BLaER1 (cell line): Measurements from ENCODE around the gene BCAT1.

Experiments used
- H3K27ac ChIP-seq: shearing (Covaris generic); formaldehyde crosslinking; 2 replicates; pipeline ENCODE4 v1.8.1; 2022
- H3K27me3 ChIP-seq: shearing (Covaris generic); formaldehyde crosslinking; 2 replicates; pipeline ENCODE4 v1.8.1; 2022
- H3K36me3 ChIP-seq: shearing (Covaris generic); formaldehyde crosslinking; 2 replicates; pipeline ENCODE4 v1.8.1; 2022
- H3K4me1 ChIP-seq: shearing (Covaris generic); formaldehyde crosslinking; 2 replicates; pipeline ENCODE4 v1.8.1; 2022
- H3K4me2 ChIP-seq: shearing (Covaris generic); formaldehyde crosslinking; 2 replicates; pipeline ENCODE4 v1.8.1; 2022
- H3K4me3 ChIP-seq: shearing (Covaris generic); formaldehyde crosslinking; 2 replicates; pipeline ENCODE4 v1.8.1; 2022
- H3K9ac ChIP-seq: shearing (Covaris generic); formaldehyde crosslinking; 2 replicates; pipeline ENCODE4 v1.8.1; 2022
- H3K9me3 ChIP-seq: shearing (Covaris generic); formaldehyde crosslinking; 2 replicates; pipeline ENCODE4 v1.8.1; 2022
- H4K20me1 ChIP-seq: shearing (Covaris generic); formaldehyde crosslinking; 2 replicates; pipeline ENCODE4 v1.8.1; 2022
- Cebpa-rat ChIP-seq: shearing (Covaris generic); IDR thresholded peaks from 2 replicates; pipeline ENCODE4 v1.8.1; 2022

Gene BCAT1

GRCh38 chr12:24982250-24982649 lies 33.3 kb upstream of the BCAT1 start:
- no peak overlapping the region for H3K4me3 ChIP-seq
- H3K27ac ChIP-seq, result no peak overlapping the region
- no peaks in the 10 kb centered on the region for H3K27me3 ChIP-seq
- no peak for TF ChIP-seq Cebpa-rat
- peaks cover 8% of the 10 kb centered on the region; the same call in 1 of the 2 replicates for H3K36me3 ChIP-seq
- H3K4me2 ChIP-seq, result no peak overlapping the region
- H3K4me1 ChIP-seq, result peaks cover 36% of the 10 kb centered on the region
- no peaks in the 10 kb centered on the region for H4K20me1 ChIP-seq
- peaks cover 25% of the 10 kb centered on the region for H3K9me3 ChIP-seq
- H3K9ac ChIP-seq, result no peak overlapping the region

GRCh38 chr12:24979976-24980730 lies 31.3 kb upstream of the BCAT1 start:
- Histone ChIP-seq H4K20me1 (no peaks in the 10 kb centered on the region), H3K27me3 (no peaks in the 10 kb centered on the region), H3K27ac (peak overlapping the region; percentile 62), H3K4me3 (no peak overlapping the region), H3K4me2 (peak overlapping the region; percentile 65), H3K4me1 (peaks cover 41% of the 10 kb centered on the region), H3K36me3 (peaks cover 8% of the 10 kb centered on the region; the same call in 1 of the 2 replicates), H3K9me3 (peaks cover 25% of the 10 kb centered on the region), H3K9ac (peak overlapping the region; percentile 58; the same call in 1 of the 2 replicates)
- TF ChIP-seq Cebpa-rat, result no peak

- Histone ChIP-seq H3K9ac (no peak overlapping the region; the same call in 1 of the 2 replicates), H3K36me3 (peaks cover 8% of the 10 kb centered on the region; the same call in 1 of the 2 replicates), H3K27me3 (no peaks in the 10 kb centered on the region), H3K4me1 (peaks cover 41% of the 10 kb centered on the region), H3K4me3 (no peak overlapping the region), H3K9me3 (peaks cover 22% of the 10 kb centered on the region), H3K4me2 (peak overlapping the region; percentile 65), H3K27ac (peak overlapping the region; percentile 62), H4K20me1 (no peaks in the 10 kb centered on the region)
- TF ChIP-seq Cebpa-rat, result no peak
Observed at GRCh38 chr12:24979329-24979728, 30.4 kb upstream of the BCAT1 start.

- Histone ChIP-seq H3K9me3 (peaks cover 21% of the 10 kb centered on the region), H3K36me3 (peaks cover 10% of the 10 kb centered on the region), H3K4me1 (peaks cover 41% of the 10 kb centered on the region), H3K4me2 (0 out of 2 replicates have a peak overlapping the region, but pooled peaks have one; percentile 17), H3K9ac (no peak overlapping the region), H4K20me1 (no peaks in the 10 kb centered on the region), H3K27me3 (no peaks in the 10 kb centered on the region), H3K27ac (no peak overlapping the region), H3K4me3 (no peak overlapping the region)
- no peak for TF ChIP-seq Cebpa-rat
Observed at GRCh38 chr12:24977711-24978110, 28.8 kb upstream of the BCAT1 start.

GRCh38 chr12:24977060-24977459 lies 28.2 kb upstream of the BCAT1 start:
- H3K36me3 ChIP-seq, result peaks cover 10% of the 10 kb centered on the region
- H4K20me1 ChIP-seq, result no peaks in the 10 kb centered on the region
- peaks cover 41% of the 10 kb centered on the region for H3K4me1 ChIP-seq
- H3K9me3 ChIP-seq, result peaks cover 21% of the 10 kb centered on the region
- H3K27ac ChIP-seq, result no peak overlapping the region
- no peak overlapping the region for H3K9ac ChIP-seq
- H3K4me3 ChIP-seq, result no peak overlapping the region
- H3K27me3 ChIP-seq, result no peaks in the 10 kb centered on the region
- H3K4me2 ChIP-seq, result peak overlapping the region; percentile 17; the same call in 1 of the 2 replicates
- no peak for TF ChIP-seq Cebpa-rat

GRCh38 chr12:24975425-24975824 lies 26.5 kb upstream of the BCAT1 start:
- H3K27ac ChIP-seq, result no peak overlapping the region
- H4K20me1 ChIP-seq, result no peaks in the 10 kb centered on the region
- peaks cover 22% of the 10 kb centered on the region for H3K9me3 ChIP-seq
- no peak for TF ChIP-seq Cebpa-rat
- H3K4me3 ChIP-seq, result no peak overlapping the region
- H3K9ac ChIP-seq, result no peak overlapping the region
- no peaks in the 10 kb centered on the region for H3K27me3 ChIP-seq
- H3K4me2 ChIP-seq, result no peak overlapping the region
- peaks cover 41% of the 10 kb centered on the region for H3K4me1 ChIP-seq
- peaks cover 10% of the 10 kb centered on the region for H3K36me3 ChIP-seq

GRCh38 chr12:24974216-24974615 lies 25.3 kb upstream of the BCAT1 start:
- Histone ChIP-seq H3K4me2 (no peak overlapping the region), H3K27ac (no peak overlapping the region), H3K36me3 (peaks cover 19% of the 10 kb centered on the region), H3K4me1 (peaks cover 29% of the 10 kb centered on the region), H3K27me3 (no peaks in the 10 kb centered on the region), H3K4me3 (no peak overlapping the region), H4K20me1 (no peaks in the 10 kb centered on the region), H3K9me3 (peaks cover 27% of the 10 kb centered on the region), H3K9ac (no peak overlapping the region)
- no peak for TF ChIP-seq Cebpa-rat

- Histone ChIP-seq H3K4me3 (no peak overlapping the region), H3K36me3 (peaks cover 23% of the 10 kb centered on the region), H3K4me1 (peaks cover 15% of the 10 kb centered on the region), H3K27me3 (no peaks in the 10 kb centered on the region), H4K20me1 (no peaks in the 10 kb centered on the region), H3K9ac (no peak overlapping the region), H3K4me2 (no peak overlapping the region), H3K27ac (no peak overlapping the region), H3K9me3 (peaks cover 27% of the 10 kb centered on the region)
- TF ChIP-seq Cebpa-rat, result no peak
Observed at GRCh38 chr12:24972078-24972477, 23.2 kb upstream of the BCAT1 start.

GRCh38 chr12:24970177-24970576 lies 21.3 kb upstream of the BCAT1 start:
- no peaks in the 10 kb centered on the region for H4K20me1 ChIP-seq
- no peak for TF ChIP-seq Cebpa-rat

GRCh38 chr12:24966951-24967564 lies 18.2 kb upstream of the BCAT1 start:
- no peaks in the 10 kb centered on the region for H3K27me3 ChIP-seq
- H3K4me2 ChIP-seq, result no peak overlapping the region
- H3K27ac ChIP-seq, result no peak overlapping the region
- no peak overlapping the region for H3K9ac ChIP-seq
- H3K9me3 ChIP-seq, result peaks cover 14% of the 10 kb centered on the region; the same call in 1 of the 2 replicates
- H3K36me3 ChIP-seq, result peaks cover 15% of the 10 kb centered on the region; the same call in 1 of the 2 replicates
- H3K4me3 ChIP-seq, result no peak overlapping the region
- no peak for TF ChIP-seq Cebpa-rat
- no peaks in the 10 kb centered on the region for H4K20me1 ChIP-seq
- H3K4me1 ChIP-seq, result peaks cover 11% of the 10 kb centered on the region

More at GRCh38 chr12:24970177-24970576, 21.3 kb upstream of the BCAT1 start:
- Histone ChIP-seq H3K4me2 (no peak overlapping the region), H3K4me3 (no peak overlapping the region), H3K27me3 (no peaks in the 10 kb centered on the region), H3K36me3 (peaks cover 24% of the 10 kb centered on the region), H3K9ac (no peak overlapping the region), H3K9me3 (peaks cover 27% of the 10 kb centered on the region), H3K27ac (no peak overlapping the region), H3K4me1 (peaks cover 11% of the 10 kb centered on the region)
